ENCODE measurements around the gene GPR137. TPM values are rescaled to one million over a fixed set of nuclear protein-coding genes. Genes with fewer than 3 reads are reported as not detected.

GPR137 gene
- total RNA-seq, 2 experiments from 2014 or later, result 26.2 to 30.5 TPM

DNA sequence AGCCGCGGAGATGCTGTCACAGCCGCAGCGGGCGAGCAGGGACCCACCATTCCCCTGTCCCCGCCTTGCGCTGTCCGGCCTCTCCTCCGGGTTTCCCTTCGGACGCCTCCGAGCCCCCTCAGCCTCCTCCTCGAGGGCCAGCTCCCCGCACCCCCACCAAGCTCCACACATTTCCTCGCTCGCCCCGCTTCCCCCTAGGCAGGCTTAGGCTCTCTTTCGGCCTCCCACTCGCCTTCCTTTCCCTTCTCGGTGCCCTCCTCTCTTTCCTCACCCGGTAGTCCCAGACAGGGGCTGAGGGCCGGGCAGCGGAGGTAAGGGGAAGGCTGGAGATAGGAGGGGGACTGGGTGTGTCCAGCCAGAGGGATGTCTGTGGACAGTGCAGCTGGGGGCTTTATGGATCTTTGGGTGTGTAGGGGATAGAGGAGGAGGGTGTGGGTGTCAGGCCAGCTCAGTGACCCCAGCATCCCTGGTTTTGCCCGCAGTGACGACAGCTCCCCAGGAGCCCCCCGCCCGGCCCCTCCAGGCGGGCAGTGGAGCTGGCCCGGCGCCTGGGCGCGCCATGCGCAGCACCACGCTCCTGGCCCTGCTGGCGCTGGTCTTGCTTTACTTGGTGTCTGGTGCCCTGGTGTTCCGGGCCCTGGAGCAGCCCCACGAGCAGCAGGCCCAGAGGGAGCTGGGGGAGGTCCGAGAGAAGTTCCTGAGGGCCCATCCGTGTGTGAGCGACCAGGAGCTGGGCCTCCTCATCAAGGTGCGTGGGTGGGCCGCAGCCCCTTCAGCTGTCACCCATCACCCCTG lies 7.0 kb downstream of the GPR137 start:
- H3K9me3 Mint-ChIP-seq, result no peaks in the 10 kb centered on the region
- intact Hi-C loops (cut with micrococcal nuclease), result no loop called here
- H3K36me3 Mint-ChIP-seq (ENCODE audit: low read depth), result no peaks in the 10 kb centered on the region
- H3K27me3 Mint-ChIP-seq (ENCODE audit: low read depth), result peaks cover 49% of the 10 kb centered on the region
- no peak for DNase-seq
- CTCF ChIA-PET, result interaction anchor here (0.6 to 1.4 kb wide), 6 partner anchors 9 to 298 kb away, joined by 3 to 4 read pairs (median 3); no protein-coding TSS in a partner anchor
- no peak overlapping the region for H3K4me3 Mint-ChIP-seq
- H3K4me1 Mint-ChIP-seq (ENCODE audit: low read depth), result peaks cover 8% of the 10 kb centered on the region
- H3K27ac Mint-ChIP-seq, result no peak overlapping the region

DNA sequence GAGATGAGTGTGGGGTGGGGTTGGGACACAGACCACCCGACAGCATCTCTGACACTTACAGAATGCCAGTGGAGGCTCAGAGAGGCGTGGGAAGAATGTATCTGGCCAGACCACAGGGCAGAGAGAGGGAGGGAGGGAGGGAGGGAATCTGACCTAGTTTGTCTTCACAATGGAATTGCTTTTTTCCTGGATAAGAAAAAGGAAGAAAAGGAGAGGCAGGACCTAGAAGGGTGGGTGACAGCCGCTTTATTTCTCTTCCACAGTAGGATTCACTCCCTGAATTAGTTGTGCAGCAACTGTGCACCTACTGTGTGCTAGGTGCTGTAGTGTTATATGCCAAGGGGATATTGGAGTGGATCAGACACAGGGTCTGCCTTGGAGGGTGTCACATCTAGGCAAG lies 9.1 kb downstream of the GPR137 start:
- no peaks in the 10 kb centered on the region for H3K36me3 Mint-ChIP-seq (ENCODE audit: low read depth)
- CTCF ChIA-PET, result interaction anchor here (0.8 to 1.0 kb wide), 2 partner anchors 10 kb away, joined by 3 read pairs; no protein-coding TSS in a partner anchor
- H3K4me3 Mint-ChIP-seq, result no peak overlapping the region
- peaks cover 14% of the 10 kb centered on the region for H3K4me1 Mint-ChIP-seq (ENCODE audit: low read depth)
- intact Hi-C loops (cut with micrococcal nuclease), result no loop called here
- H3K9me3 Mint-ChIP-seq, result no peaks in the 10 kb centered on the region
- peaks cover 66% of the 10 kb centered on the region for H3K27me3 Mint-ChIP-seq (ENCODE audit: low read depth)
- DNase-seq, result no peak
- H3K27ac Mint-ChIP-seq, result no peak overlapping the region

DNA sequence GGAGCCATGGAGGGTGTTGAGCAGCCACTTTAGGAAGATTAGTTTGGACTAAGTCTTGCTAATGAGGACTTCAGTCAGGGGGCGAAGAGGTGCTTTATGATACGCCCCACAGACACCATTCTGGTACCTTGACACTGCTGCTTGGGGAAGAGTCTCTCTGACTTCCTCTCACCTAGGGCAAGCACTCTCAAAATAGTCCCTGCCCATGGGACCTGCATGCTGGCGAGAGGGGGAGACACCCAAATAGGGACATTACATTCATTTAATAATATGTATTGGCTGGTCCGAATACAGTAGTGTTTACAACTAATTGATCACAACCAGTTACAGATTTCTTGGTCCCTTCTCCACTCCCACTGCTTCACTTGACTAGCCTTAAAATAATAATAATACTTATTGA lies 10.1 kb downstream of the GPR137 start:
- Mint-ChIP-seq H3K9me3 (no peaks in the 10 kb centered on the region), H3K27ac (no peak overlapping the region), H3K4me3 (no peak overlapping the region), H3K4me1 (ENCODE audit: low read depth) (peaks cover 17% of the 10 kb centered on the region), H3K27me3 (ENCODE audit: low read depth) (peaks cover 73% of the 10 kb centered on the region), H3K36me3 (ENCODE audit: low read depth) (no peaks in the 10 kb centered on the region)
- DNase-seq, result no peak
- intact Hi-C loops (cut with micrococcal nuclease), result no loop called here
- CTCF ChIA-PET, result interaction anchor here (1.0 kb wide), 1 partner anchor 9 kb away, joined by 3 read pairs; no protein-coding TSS in a partner anchor

DNA sequence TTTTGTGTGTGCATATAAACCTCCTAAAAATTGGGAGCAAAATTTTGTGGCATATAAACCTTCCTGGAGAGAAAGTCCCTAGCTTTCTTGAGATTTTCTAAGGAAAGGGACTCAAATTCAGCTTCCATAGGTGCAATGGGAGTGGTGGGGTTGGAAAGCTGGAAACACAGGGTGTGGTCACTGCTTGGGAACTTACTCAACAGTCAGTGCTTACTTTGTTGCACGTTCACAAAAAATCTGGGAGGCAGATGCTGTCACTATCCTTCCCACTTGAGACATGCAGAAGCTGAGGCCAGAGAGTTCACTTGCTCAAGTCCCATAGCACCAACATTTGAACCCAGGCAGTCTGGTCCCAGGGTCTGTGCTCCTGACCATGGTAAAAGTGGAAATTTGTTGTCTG lies 10.6 kb downstream of the GPR137 start:
- intact Hi-C loops (cut with micrococcal nuclease), result no loop called here
- Mint-ChIP-seq H3K4me1 (ENCODE audit: low read depth) (peaks cover 19% of the 10 kb centered on the region), H3K4me3 (no peak overlapping the region), H3K27me3 (ENCODE audit: low read depth) (peaks cover 71% of the 10 kb centered on the region), H3K36me3 (ENCODE audit: low read depth) (no peaks in the 10 kb centered on the region), H3K9me3 (no peaks in the 10 kb centered on the region), H3K27ac (no peak overlapping the region)
- CTCF ChIA-PET, result no interaction called here
- DNase-seq, result no peak

DNA sequence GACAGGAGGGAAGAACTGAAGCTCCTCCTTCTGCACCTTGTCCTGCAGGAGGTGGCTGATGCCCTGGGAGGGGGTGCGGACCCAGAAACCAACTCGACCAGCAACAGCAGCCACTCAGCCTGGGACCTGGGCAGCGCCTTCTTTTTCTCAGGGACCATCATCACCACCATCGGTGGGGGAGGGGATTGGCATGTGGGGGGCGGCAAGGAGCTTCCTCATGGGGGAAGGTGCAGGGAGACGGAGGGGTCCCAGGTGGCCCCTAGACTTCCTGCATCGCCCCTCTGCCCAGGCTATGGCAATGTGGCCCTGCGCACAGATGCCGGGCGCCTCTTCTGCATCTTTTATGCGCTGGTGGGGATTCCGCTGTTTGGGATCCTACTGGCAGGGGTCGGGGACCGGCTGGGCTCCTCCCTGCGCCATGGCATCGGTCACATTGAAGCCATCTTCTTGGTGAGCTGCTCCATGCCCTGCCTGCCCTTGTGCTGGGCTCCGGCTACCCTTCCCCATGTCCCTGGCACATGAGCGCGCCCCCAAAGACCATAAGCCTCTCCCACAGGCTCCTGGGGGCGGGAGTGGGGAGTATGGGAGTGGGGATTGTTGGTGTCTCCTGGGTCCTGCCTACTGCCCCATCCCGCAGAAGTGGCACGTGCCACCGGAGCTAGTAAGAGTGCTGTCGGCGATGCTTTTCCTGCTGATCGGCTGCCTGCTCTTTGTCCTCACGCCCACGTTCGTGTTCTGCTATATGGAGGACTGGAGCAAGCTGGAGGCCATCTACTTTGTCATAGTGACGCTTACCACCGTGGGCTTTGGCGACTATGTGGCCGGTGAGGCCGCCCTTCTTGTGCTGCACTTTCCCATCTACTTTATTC lies 11.4 kb downstream of the GPR137 start:
- H3K4me3 Mint-ChIP-seq, result no peak overlapping the region
- no peak for DNase-seq
- no peak overlapping the region for H3K27ac Mint-ChIP-seq
- H3K27me3 Mint-ChIP-seq (ENCODE audit: low read depth), result peaks cover 75% of the 10 kb centered on the region
- no peaks in the 10 kb centered on the region for H3K36me3 Mint-ChIP-seq (ENCODE audit: low read depth)
- CTCF ChIA-PET, result no interaction called here
- no peaks in the 10 kb centered on the region for H3K9me3 Mint-ChIP-seq
- peaks cover 19% of the 10 kb centered on the region for H3K4me1 Mint-ChIP-seq (ENCODE audit: low read depth)
- intact Hi-C loops (cut with micrococcal nuclease), result no loop called here

DNA sequence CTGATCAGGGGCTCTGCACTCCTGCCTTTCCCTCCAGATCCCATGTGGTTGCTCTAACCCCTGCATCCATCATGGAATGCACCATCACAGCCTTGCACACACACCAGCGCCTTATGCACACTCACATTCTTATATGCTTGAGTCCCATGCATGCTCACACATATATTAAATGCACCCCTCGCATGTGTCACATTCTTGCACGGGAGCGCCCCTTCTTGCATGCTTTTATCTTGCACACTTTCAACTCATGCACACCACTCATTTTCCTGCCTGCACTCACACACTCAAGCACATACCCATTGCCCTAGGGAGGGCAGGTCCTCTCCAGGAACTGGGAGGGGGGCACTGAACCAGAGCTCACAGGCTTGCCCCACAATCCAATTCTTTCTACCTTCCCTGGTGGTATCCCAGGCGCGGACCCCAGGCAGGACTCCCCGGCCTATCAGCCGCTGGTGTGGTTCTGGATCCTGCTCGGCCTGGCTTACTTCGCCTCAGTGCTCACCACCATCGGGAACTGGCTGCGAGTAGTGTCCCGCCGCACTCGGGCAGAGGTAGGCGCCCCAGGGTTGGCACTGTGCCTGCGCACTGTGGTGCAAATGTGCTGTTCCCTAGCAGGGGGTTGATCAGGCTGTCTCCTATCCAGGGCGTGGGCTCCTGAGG lies 12.2 kb downstream of the GPR137 start:
- peaks cover 19% of the 10 kb centered on the region for H3K4me1 Mint-ChIP-seq (ENCODE audit: low read depth)
- intact Hi-C loops (cut with micrococcal nuclease), result no loop called here
- no peaks in the 10 kb centered on the region for H3K36me3 Mint-ChIP-seq (ENCODE audit: low read depth)
- CTCF ChIA-PET, result no interaction called here
- H3K4me3 Mint-ChIP-seq, result no peak overlapping the region
- H3K27ac Mint-ChIP-seq, result no peak overlapping the region
- peaks cover 71% of the 10 kb centered on the region for H3K27me3 Mint-ChIP-seq (ENCODE audit: low read depth)
- no peak for DNase-seq
- H3K9me3 Mint-ChIP-seq, result no peaks in the 10 kb centered on the region

DNA sequence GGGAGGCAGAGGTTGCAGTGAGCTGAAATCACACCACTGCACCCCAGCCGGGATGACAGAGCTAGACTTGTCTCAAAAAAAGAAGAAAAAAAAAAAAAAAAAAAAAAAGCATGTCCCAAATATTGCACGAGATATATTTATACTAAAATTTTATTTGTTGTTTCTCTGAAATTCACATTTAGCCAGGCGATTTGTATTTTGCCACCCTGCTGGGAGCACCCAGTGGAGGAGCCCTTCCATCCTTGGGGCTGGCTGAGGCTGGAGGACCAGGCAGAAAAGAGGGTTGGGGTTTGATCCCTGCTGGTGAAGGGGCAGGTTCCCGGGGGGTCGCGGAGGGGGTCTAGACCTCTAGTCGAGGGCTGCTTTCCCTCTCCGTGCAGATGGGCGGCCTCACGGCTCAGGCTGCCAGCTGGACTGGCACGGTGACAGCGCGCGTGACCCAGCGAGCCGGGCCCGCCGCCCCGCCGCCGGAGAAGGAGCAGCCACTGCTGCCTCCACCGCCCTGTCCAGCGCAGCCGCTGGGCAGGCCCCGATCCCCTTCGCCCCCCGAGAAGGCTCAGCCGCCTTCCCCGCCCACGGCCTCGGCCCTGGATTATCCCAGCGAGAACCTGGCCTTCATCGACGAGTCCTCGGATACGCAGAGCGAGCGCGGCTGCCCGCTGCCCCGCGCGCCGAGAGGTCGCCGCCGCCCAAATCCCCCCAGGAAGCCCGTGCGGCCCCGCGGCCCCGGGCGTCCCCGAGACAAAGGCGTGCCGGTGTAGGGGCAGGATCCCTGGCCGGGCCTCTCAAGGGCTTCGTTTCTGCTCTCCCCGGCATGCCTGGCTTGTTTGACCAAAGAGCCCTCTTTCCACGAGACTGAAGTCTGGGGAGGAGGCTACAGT lies 13.6 kb downstream of the GPR137 start:
- intact Hi-C loops (cut with micrococcal nuclease), result no loop called here
- no peaks in the 10 kb centered on the region for H3K9me3 Mint-ChIP-seq

DNA sequence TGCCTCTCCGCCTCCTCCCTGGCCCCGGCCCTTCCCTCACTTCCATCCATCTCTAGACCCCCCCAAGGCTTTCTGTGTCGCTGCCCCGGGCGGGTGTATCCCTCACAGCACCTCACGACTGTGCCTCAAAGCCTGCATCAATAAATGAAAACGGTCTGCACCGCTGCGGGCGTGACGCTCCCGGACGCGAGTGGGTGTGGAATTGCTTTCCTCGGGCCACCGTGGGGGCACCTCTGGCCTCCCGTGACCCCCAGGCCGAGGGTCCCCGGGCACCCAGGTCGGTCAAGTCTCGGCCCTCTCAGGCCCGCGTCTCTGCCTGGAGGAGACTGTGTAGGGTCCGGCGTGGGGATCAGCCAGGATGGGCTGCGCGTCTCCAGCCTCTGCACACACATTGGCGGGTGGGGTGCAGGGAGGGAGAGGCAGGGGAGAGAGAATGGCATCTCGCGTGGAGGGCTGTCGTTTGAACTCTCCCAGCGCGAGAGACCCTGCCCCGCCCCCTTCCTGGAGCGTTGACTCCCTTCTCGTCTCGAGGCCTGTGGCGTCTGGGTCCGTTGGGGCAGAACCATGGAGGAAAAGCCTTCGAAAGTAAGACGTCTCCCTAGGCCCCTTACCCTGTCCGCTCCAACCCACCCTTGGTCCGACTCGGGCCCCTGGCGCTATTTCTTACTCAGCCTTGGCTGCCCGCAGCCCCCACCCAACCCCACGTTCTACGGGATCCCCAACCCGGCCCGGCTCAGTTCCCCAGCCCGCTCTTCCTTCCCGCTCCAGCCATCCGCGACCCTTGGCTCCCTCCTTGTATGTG lies 14.4 kb downstream of the GPR137 start, which contains the start of gene CATSPERZ:
TSS of gene CATSPERZ (plus strand) at position 512 of the 802 bp plus-strand sequence. CDS start at position 565, 53 bp downstream.
- H3K4me3 Mint-ChIP-seq, result peak within 1 kb of the TSS; percentile 48
- no peaks in the 10 kb centered on the region for H3K9me3 Mint-ChIP-seq
- peaks cover 58% of the 10 kb centered on the region for H3K27me3 Mint-ChIP-seq (ENCODE audit: low read depth)
- CTCF ChIA-PET, result interaction anchor here (0.7 to 5.2 kb wide), 23 partner anchors 10 to 134 kb away, joined by 3 to 89 read pairs (median 5); partner anchors contain the start of genes BAD, CCDC88B, FERMT3 and GPR137
- no peak for DNase-seq
- H3K36me3 Mint-ChIP-seq (ENCODE audit: low read depth), result no peaks in the 10 kb centered on the region
- H3K4me1 Mint-ChIP-seq (ENCODE audit: low read depth), result peaks cover 25% of the 10 kb centered on the region
- intact Hi-C loops (cut with micrococcal nuclease), result loop anchor here (1.0 to 2.0 kb wide), 2 partner anchors 96 to 299 kb away; no protein-coding TSS in a partner anchor
- no peak within 1 kb of the TSS for H3K27ac Mint-ChIP-seq

More for the DNA sequence above, 13.6 kb downstream of the GPR137 start:
- no peak overlapping the region for H3K4me3 Mint-ChIP-seq
- peaks cover 64% of the 10 kb centered on the region for H3K27me3 Mint-ChIP-seq (ENCODE audit: low read depth)
- no peak overlapping the region for H3K27ac Mint-ChIP-seq
- CTCF ChIA-PET, result interaction anchor here (0.6 to 0.9 kb wide), 3 partner anchors 43 to 471 kb away, joined by 3 to 5 read pairs (median 4); no protein-coding TSS in a partner anchor
- DNase-seq, result no peak
- H3K36me3 Mint-ChIP-seq (ENCODE audit: low read depth), result no peaks in the 10 kb centered on the region
- peaks cover 24% of the 10 kb centered on the region for H3K4me1 Mint-ChIP-seq (ENCODE audit: low read depth)

DNA sequence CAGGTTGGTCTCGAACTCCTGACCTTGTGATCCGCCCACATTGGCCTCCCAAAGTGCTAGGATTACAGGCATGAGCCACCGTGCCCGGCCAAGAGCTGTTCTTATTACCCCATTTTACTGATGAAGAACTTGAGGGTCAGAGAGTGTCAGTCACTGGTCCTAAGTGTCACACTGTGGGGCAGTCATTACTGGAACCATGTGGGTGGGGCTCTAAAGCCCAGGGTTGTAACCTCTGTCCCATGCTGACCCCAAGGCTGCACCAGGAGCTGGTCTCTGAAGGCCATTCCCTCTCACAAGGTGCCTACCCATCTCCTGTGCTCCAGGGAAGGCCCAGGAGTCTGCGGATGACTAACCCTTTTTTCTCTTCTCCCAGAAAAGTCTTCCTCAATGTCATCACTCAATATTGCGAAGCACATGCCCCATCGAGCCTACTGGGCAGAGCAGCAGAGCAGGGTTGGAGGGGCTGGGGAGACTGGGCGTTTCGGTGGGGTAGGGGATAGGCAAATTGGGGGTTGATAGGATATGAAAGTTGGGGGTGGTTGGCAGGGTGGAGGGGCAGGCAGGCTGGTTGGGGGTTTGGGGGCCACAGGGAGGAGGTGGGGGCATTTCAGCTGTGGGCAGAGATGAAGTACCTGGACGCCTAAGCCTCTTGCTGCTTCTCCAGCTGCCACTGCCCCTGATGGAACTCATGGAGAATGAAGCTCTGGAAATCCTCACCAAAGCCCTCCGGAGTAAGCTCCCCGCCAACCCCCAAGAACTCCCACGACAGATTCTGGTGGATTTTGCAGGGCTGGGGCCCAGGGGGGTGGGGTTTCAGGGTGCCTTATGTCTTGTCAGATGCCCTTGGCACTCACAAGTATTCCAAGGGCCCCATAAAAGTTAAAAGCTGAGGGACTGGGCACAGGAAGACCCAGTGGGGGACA lies 17.7 kb downstream of the GPR137 start:
- peaks cover 9% of the 10 kb centered on the region for H3K36me3 Mint-ChIP-seq (ENCODE audit: low read depth)
- peak overlapping the region; percentile 88 for H3K4me3 Mint-ChIP-seq
- intact Hi-C loops (cut with micrococcal nuclease), result loop anchor here (1.0 to 2.0 kb wide), 3 partner anchors 99 to 475 kb away; partner anchors contain the start of genes MARK2 and SF1
- peaks cover 36% of the 10 kb centered on the region for H3K4me1 Mint-ChIP-seq (ENCODE audit: low read depth)
- no peak overlapping the region for H3K27ac Mint-ChIP-seq
- peaks cover 26% of the 10 kb centered on the region for H3K27me3 Mint-ChIP-seq (ENCODE audit: low read depth)
- H3K9me3 Mint-ChIP-seq, result no peaks in the 10 kb centered on the region
- no peak for DNase-seq
- CTCF ChIA-PET, result interaction anchor here (0.7 to 5.2 kb wide), 24 partner anchors 11 to 118 kb away, joined by 3 to 89 read pairs (median 6); partner anchors contain the start of genes BAD, FERMT3, NUDT22 and PLCB3

DNA sequence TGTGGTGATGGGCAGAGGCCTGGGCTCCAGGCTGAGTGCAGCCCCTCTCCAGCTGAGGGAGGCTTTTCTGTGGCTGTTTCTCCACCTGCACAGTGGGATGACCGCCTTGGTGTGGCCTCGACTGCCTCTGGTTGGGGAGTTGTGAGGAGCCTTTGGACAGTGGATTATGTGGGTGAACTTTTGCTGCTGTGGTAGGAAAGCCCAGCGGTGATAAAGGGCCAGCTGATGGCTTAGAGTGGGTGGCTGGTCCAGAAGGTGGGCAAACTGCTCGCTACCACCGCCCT lies 18.3 kb downstream of the GPR137 start:
- intact Hi-C loops (cut with micrococcal nuclease), result loop anchor here (1.0 to 2.0 kb wide), 3 partner anchors 100 to 475 kb away; partner anchors contain the start of genes MARK2 and SF1
- Mint-ChIP-seq H3K36me3 (ENCODE audit: low read depth) (peaks cover 9% of the 10 kb centered on the region), H3K9me3 (no peaks in the 10 kb centered on the region), H3K27ac (no peak overlapping the region), H3K27me3 (ENCODE audit: low read depth) (peaks cover 21% of the 10 kb centered on the region), H3K4me3 (peak overlapping the region; percentile 88), H3K4me1 (ENCODE audit: low read depth) (peaks cover 36% of the 10 kb centered on the region)
- CTCF ChIA-PET, result interaction anchor here (0.8 to 5.2 kb wide), 21 partner anchors 13 to 119 kb away, joined by 3 to 89 read pairs (median 5); partner anchors contain the start of genes BAD, FERMT3, KCNK4 and PLCB3
- no peak for DNase-seq

Measured in activated naive CD4-positive, alpha-beta T cell treated with anti-CD3 and anti-CD28 coated beads for 36 hours (primary cell).